ENCODE data around the gene HRH1.

Gene HRH1

DNA sequence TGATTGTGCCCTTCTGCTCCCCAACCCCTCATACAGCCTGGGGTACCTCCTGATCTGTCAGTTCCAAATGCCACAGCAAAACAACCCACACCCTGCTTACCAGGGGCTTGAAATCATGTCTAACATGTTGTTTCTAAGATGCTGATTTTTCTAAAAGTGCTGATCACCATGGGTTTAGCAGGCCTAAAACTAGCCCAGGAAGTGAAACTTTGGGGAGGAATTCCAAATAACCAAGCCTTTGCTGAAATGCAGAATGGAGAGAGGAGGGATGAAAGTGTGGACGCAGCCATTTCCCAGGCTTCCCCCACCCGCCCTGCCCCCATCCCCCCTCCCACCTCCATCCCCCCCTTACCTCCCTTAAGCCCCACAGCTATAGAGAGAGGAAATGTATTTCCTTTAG is 2.0 kb upstream of the HRH1 start:
- Histone ChIP-seq H3K9me3 (ENCODE audit: control insufficient read depth, insufficient read depth, low read depth, low read length) (no peaks in the 10 kb centered on the region), H3K4me3 (ENCODE audit: low read depth, low read length) (no peak overlapping the region), H3K4me1 (ENCODE audit: control insufficient read depth, insufficient read depth, low read length) (peaks cover 5% of the 10 kb centered on the region), H3K27ac (ENCODE audit: extremely low read depth, low read depth, low read length) (no peak overlapping the region), H3K36me3 (ENCODE audit: control insufficient read depth in 2 of 2, insufficient read depth in 1 of 2, low read length in 2 of 2) (no peaks in the 10 kb centered on the region)
- no peak for TF ChIP-seq REPIN1 (tag by site-specific recombination; IDR thresholded peaks at IDR 0.05; ENCODE audit: low read depth)
- TF ChIP-seq FEZF1 (tag by site-specific recombination; IDR thresholded peaks at IDR 0.05), result no peak
- TF ChIP-seq MEIS1 (CRISPR knock-in tag; IDR thresholded peaks at IDR 0.05; ENCODE audit: borderline replicate concordance), result no peak
- TF ChIP-seq, protein P1, sequence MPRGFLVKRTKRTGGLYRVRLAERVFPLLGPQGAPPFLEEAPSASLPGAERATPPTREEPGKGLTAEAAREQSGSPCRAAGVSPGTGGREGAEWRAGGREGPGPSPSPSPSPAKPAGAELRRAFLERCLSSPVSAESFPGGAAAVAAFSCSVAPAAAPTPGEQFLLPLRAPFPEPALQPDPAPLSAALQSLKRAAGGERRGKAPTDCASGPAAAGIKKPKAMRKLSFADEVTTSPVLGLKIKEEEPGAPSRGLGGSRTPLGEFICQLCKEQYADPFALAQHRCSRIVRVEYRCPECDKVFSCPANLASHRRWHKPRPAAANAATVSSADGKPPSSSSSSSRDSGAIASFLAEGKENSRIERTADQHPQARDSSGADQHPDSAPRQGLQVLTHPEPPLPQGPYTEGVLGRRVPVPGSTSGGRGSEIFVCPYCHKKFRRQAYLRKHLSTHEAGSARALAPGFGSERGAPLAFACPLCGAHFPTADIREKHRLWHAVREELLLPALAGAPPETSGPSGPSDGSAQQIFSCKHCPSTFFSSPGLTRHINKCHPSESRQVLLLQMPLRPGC (tag by site-specific recombination; IDR thresholded peaks at IDR 0.05), result no peak
- TF ChIP-seq WT1 (tag by site-specific recombination; IDR thresholded peaks at IDR 0.05), result no peak
- TF ChIP-seq GLI2 (tag by site-specific recombination; IDR thresholded peaks at IDR 0.05; ENCODE audit: borderline replicate concordance, low read depth), result no peak
- no peak for TF ChIP-seq ZNF626 (tag by site-specific recombination; IDR thresholded peaks at IDR 0.05)
- no peak for TF ChIP-seq ZFP3 (tag by site-specific recombination; IDR thresholded peaks at IDR 0.05; ENCODE audit: low read depth)
- TF ChIP-seq ZNF510 (tag by site-specific recombination; IDR thresholded peaks at IDR 0.05; ENCODE audit: insufficient replicate concordance), result no peak
- TF ChIP-seq ZNF555 (tag by site-specific recombination; conservative IDR thresholded peaks at IDR 0.05), result no peak
- TF ChIP-seq GLIS2 (tag by site-specific recombination; IDR thresholded peaks at IDR 0.05), result no peak
- no peak for TF ChIP-seq ZNF214 (tag by site-specific recombination; IDR thresholded peaks at IDR 0.05; ENCODE audit: borderline replicate concordance)
- ChIA-PET CTCF (interaction anchor here (0.6 kb wide), 2 partner anchors 9 to 251 kb away, joined by 3 to 5 read pairs; no protein-coding TSS in a partner anchor), POLR2A (no interaction called here)

DNA sequence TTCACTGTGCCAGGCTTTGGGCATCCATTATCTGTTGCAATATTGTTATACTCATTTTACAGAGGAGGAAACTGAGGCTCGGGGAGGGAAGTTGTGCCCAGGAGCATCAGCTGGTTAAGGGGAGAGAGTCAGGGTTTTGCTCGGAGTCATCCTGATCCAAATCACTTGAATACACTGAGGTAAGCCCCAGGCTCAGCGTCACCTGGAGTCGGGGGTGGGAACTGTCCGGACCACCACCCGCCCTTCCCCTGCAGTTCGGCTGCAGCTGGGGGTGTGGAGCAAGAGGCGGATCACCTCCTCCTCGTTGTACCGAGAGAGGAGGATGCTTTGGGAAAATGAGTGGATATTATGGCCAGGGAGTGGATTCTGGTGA is 646 bp downstream of the HRH1 start:
- CTCF ChIA-PET, result interaction anchor here (0.6 to 4.5 kb wide), 23 partner anchors 10 to 1463 kb away, joined by 3 to 32 read pairs (median 4); no protein-coding TSS in a partner anchor
- no peaks in the 10 kb centered on the region for H3K9me3 ChIP-seq (ENCODE audit: control insufficient read depth, insufficient read depth, low read depth, low read length)
- peak overlapping the region; percentile 48 for H3K4me3 ChIP-seq (ENCODE audit: low read depth, low read length)
- POLR2A ChIA-PET, result interaction anchor here (0.6 to 1.0 kb wide), 2 partner anchors 18 to 339 kb away, joined by 3 read pairs; partner anchors contain the start of gene SLC6A11
- peaks cover 5% of the 10 kb centered on the region for H3K4me1 ChIP-seq (ENCODE audit: control insufficient read depth, insufficient read depth, low read length)
- no peak overlapping the region for H3K27ac ChIP-seq (ENCODE audit: extremely low read depth, low read depth, low read length)
- no peaks in the 10 kb centered on the region for H3K36me3 ChIP-seq (ENCODE audit: control insufficient read depth in 2 of 2, insufficient read depth in 1 of 2, low read length in 2 of 2)
- TF ChIP-seq SP2 (tag by site-specific recombination; IDR thresholded peaks at IDR 0.05) (peak; percentile 54), GLIS2 (tag by site-specific recombination; IDR thresholded peaks at IDR 0.05) (0 out of 2 replicates have a peak, but pooled peaks have one; percentile 19), FEZF1 (tag by site-specific recombination; IDR thresholded peaks at IDR 0.05) (no peak), ZNF2 (tag by site-specific recombination; IDR thresholded peaks at IDR 0.05) (no peak), ZNF600 (tag by site-specific recombination; IDR thresholded peaks at IDR 0.05) (peak; percentile 22; the same call in 1 of the 2 replicates), ZSCAN30 (tag by site-specific recombination; IDR thresholded peaks at IDR 0.05) (peak; percentile 21; the same call in 1 of the 2 replicates), ZFHX2 (tag by site-specific recombination; conservative IDR thresholded peaks at IDR 0.05) (0 out of 2 replicates have a peak, but pooled peaks have one; percentile 15)
- TF ChIP-seq, protein P2, sequence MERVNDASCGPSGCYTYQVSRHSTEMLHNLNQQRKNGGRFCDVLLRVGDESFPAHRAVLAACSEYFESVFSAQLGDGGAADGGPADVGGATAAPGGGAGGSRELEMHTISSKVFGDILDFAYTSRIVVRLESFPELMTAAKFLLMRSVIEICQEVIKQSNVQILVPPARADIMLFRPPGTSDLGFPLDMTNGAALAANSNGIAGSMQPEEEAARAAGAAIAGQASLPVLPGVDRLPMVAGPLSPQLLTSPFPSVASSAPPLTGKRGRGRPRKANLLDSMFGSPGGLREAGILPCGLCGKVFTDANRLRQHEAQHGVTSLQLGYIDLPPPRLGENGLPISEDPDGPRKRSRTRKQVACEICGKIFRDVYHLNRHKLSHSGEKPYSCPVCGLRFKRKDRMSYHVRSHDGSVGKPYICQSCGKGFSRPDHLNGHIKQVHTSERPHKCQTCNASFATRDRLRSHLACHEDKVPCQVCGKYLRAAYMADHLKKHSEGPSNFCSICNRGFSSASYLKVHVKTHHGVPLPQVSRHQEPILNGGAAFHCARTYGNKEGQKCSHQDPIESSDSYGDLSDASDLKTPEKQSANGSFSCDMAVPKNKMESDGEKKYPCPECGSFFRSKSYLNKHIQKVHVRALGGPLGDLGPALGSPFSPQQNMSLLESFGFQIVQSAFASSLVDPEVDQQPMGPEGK (tag by site-specific recombination; IDR thresholded peaks at IDR 0.05), result 0 out of 2 replicates have a peak, but pooled peaks have one; percentile 41
- TF ChIP-seq, protein P3, sequence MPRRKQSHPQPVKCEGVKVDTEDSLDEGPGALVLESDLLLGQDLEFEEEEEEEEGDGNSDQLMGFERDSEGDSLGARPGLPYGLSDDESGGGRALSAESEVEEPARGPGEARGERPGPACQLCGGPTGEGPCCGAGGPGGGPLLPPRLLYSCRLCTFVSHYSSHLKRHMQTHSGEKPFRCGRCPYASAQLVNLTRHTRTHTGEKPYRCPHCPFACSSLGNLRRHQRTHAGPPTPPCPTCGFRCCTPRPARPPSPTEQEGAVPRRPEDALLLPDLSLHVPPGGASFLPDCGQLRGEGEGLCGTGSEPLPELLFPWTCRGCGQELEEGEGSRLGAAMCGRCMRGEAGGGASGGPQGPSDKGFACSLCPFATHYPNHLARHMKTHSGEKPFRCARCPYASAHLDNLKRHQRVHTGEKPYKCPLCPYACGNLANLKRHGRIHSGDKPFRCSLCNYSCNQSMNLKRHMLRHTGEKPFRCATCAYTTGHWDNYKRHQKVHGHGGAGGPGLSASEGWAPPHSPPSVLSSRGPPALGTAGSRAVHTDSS (tag by site-specific recombination; IDR thresholded peaks at IDR 0.05), result no peak
- TF ChIP-seq, protein P4, sequence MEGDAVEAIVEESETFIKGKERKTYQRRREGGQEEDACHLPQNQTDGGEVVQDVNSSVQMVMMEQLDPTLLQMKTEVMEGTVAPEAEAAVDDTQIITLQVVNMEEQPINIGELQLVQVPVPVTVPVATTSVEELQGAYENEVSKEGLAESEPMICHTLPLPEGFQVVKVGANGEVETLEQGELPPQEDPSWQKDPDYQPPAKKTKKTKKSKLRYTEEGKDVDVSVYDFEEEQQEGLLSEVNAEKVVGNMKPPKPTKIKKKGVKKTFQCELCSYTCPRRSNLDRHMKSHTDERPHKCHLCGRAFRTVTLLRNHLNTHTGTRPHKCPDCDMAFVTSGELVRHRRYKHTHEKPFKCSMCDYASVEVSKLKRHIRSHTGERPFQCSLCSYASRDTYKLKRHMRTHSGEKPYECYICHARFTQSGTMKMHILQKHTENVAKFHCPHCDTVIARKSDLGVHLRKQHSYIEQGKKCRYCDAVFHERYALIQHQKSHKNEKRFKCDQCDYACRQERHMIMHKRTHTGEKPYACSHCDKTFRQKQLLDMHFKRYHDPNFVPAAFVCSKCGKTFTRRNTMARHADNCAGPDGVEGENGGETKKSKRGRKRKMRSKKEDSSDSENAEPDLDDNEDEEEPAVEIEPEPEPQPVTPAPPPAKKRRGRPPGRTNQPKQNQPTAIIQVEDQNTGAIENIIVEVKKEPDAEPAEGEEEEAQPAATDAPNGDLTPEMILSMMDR (tag by site-specific recombination; IDR thresholded peaks at IDR 0.05), result peak; percentile 7; the same call in 1 of the 2 replicates
- TF ChIP-seq, protein P5, sequence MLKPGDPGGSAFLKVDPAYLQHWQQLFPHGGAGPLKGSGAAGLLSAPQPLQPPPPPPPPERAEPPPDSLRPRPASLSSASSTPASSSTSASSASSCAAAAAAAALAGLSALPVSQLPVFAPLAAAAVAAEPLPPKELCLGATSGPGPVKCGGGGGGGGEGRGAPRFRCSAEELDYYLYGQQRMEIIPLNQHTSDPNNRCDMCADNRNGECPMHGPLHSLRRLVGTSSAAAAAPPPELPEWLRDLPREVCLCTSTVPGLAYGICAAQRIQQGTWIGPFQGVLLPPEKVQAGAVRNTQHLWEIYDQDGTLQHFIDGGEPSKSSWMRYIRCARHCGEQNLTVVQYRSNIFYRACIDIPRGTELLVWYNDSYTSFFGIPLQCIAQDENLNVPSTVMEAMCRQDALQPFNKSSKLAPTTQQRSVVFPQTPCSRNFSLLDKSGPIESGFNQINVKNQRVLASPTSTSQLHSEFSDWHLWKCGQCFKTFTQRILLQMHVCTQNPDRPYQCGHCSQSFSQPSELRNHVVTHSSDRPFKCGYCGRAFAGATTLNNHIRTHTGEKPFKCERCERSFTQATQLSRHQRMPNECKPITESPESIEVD (tag by site-specific recombination; IDR thresholded peaks at IDR 0.05), result no peak
- TF ChIP-seq, protein P6, sequence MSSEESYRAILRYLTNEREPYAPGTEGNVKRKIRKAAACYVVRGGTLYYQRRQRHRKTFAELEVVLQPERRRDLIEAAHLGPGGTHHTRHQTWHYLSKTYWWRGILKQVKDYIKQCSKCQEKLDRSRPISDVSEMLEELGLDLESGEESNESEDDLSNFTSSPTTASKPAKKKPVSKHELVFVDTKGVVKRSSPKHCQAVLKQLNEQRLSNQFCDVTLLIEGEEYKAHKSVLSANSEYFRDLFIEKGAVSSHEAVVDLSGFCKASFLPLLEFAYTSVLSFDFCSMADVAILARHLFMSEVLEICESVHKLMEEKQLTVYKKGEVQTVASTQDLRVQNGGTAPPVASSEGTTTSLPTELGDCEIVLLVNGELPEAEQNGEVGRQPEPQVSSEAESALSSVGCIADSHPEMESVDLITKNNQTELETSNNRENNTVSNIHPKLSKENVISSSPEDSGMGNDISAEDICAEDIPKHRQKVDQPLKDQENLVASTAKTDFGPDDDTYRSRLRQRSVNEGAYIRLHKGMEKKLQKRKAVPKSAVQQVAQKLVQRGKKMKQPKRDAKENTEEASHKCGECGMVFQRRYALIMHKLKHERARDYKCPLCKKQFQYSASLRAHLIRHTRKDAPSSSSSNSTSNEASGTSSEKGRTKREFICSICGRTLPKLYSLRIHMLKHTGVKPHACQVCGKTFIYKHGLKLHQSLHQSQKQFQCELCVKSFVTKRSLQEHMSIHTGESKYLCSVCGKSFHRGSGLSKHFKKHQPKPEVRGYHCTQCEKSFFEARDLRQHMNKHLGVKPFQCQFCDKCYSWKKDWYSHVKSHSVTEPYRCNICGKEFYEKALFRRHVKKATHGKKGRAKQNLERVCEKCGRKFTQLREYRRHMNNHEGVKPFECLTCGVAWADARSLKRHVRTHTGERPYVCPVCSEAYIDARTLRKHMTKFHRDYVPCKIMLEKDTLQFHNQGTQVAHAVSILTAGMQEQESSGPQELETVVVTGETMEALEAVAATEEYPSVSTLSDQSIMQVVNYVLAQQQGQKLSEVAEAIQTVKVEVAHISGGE (tag by site-specific recombination; conservative IDR thresholded peaks at IDR 0.05; ENCODE audit: low read depth), result no peak

All from HEK293 (cell line).